ENCODE results near the gene KRT79.

GRCh38 chr12:52815676-52816588 lies 18.2 kb downstream of the KRT79 start:
- no peak for TF ChIP-seq CTBP2 (IDR thresholded peaks at IDR 0.05; ENCODE audit: borderline replicate concordance, insufficient read depth, insufficient read length, low read length)
- no peak for TF ChIP-seq TAF1 (IDR thresholded peaks at IDR 0.05; ENCODE audit: low read depth, low read length)
- no peak for TF ChIP-seq USF2 (IDR thresholded peaks at IDR 0.05; ENCODE audit: low read length)
- no peak for TF ChIP-seq CTCF (IDR thresholded peaks at IDR 0.05; ENCODE audit: control extremely low read depth in 1 of 3, insufficient read depth in 1 of 3, low read depth in 1 of 3, low read length in 3 of 3)
- no peak for TF ChIP-seq POLR2AphosphoS5 (IDR thresholded peaks at IDR 0.05; ENCODE audit: low read depth, low read length)
- TF ChIP-seq GABPA (IDR thresholded peaks at IDR 0.05; ENCODE audit: borderline replicate concordance, insufficient read depth, low read length) = no peak
- no peak for TF ChIP-seq RAD21 (IDR thresholded peaks at IDR 0.05 in 1 of 2, conservative IDR thresholded peaks at IDR 0.05 in 1 of 2; ENCODE audit: low read depth in 2 of 2, low read length in 2 of 2)
- no peak for TF ChIP-seq RNF2 (IDR thresholded peaks at IDR 0.05; ENCODE audit: borderline replicate concordance, low read depth, low read length, missing control alignments, poor library complexity, severe bottlenecking)

Measured in H1 (cell line).